ENCODE measurements around the gene SPSB2. TPM values are rescaled to one million over a fixed set of nuclear protein-coding genes. Genes with fewer than 3 reads are reported as not detected.

SPSB2 gene
- total and polyA plus RNA-seq, 2 donors (not counting 1 experiment from before 2014, with no cell fraction given), result 9.4 to 16.0 TPM

- no peaks in the 10 kb centered on the region for H3K79me2 ChIP-seq (ENCODE audit: control insufficient read depth, insufficient read depth, low read length)
- Mint-ChIP-seq H3K27me3 (no peaks in the 10 kb centered on the region), H3K9me3 (ENCODE audit: insufficient read depth) (no peaks in the 10 kb centered on the region), H3K4me3 (no peak overlapping the region), H3K27ac (no peak overlapping the region), H3K4me1 (peaks cover 21% of the 10 kb centered on the region)
- H3K27me3 ChIP-seq (replicated peaks in 1 of 4; ENCODE audit: control extremely low read depth in 1 of 4, control insufficient read depth in 3 of 4, insufficient read depth in 4 of 4, low read length in 3 of 4), result no peaks in the 10 kb centered on the region
- 96% methylated on average over 11 of the region's 16 CpGs for whole genome bisulfite sequencing (ENCODE audit: insufficient coverage)
- no peak overlapping the region for H3K4me2 ChIP-seq (replicated peaks; ENCODE audit: low read depth, low read length, poor library complexity, severe bottlenecking)
- no peak overlapping the region for H3K9ac ChIP-seq (ENCODE audit: low read length)
- H3K4me1 ChIP-seq (ENCODE audit: control insufficient read depth in 2 of 2, insufficient read depth in 2 of 2, low read length in 2 of 2), result peaks cover 11 to 14% of the 10 kb centered on the region in 2 donors
- DNase-seq, result no peak
- ATAC-seq (ENCODE audit: low read depth), result no peak
- no peak overlapping the region for H3K4me3 ChIP-seq (ENCODE audit: control extremely low read depth in 1 of 5, extremely low read depth in 1 of 5, insufficient read depth in 1 of 5, low read depth in 2 of 5, low read length in 4 of 5)
- POLR2A ChIA-PET, result no interaction called here
- TF ChIP-seq CTCF (IDR thresholded peaks at IDR 0.05) (no peak), EZH2 (IDR thresholded peaks at IDR 0.05; ENCODE audit: borderline replicate concordance, insufficient read depth, low read depth, low read length, poor library complexity, severe bottlenecking) (no peak)
- H3K9me3 ChIP-seq (ENCODE audit: control extremely low read depth in 1 of 3, control insufficient read depth in 2 of 3, insufficient read depth in 1 of 3, low read length in 2 of 3), result no peaks in the 10 kb centered on the region
- H4K20me1 ChIP-seq (ENCODE audit: control insufficient read depth, insufficient read depth, low read length, poor library complexity, severe bottlenecking), result peaks cover 9% of the 10 kb centered on the region
- H2AFZ ChIP-seq (ENCODE audit: insufficient read depth, low read depth, low read length, poor library complexity, severe bottlenecking), result no peak overlapping the region
- CTCF ChIA-PET, result interaction anchor here (0.6 to 1.5 kb wide), 2 partner anchors 9 to 163 kb away, joined by 3 to 4 read pairs; partner anchors contain the start of gene SPSB2
- H3K36me3 ChIP-seq (replicated peaks in 1 of 2; ENCODE audit: control extremely low read depth in 1 of 2, control insufficient read depth in 1 of 2, extremely low read depth in 1 of 2, insufficient read depth in 2 of 2, low read length in 1 of 2), result peaks cover 0 to 48% of the 10 kb centered on the region in 2 experiments
- intact Hi-C loops (cut with micrococcal nuclease), result no loop called here
- no peak overlapping the region for H3K27ac ChIP-seq (ENCODE audit: low read length in 2 of 2)
Observed at GRCh38 chr12:6863586-6864321, 9.3 kb downstream of the SPSB2 start.

GRCh38 chr12:6863033-6863432 lies 10.1 kb downstream of the SPSB2 start:
- Mint-ChIP-seq H3K27me3 (no peaks in the 10 kb centered on the region), H3K27ac (no peak overlapping the region), H3K4me3 (no peak overlapping the region), H3K9me3 (ENCODE audit: insufficient read depth) (no peaks in the 10 kb centered on the region), H3K4me1 (peaks cover 13% of the 10 kb centered on the region)
- ATAC-seq (ENCODE audit: low read depth), result no peak
- POLR2A ChIA-PET, result no interaction called here
- DNase-seq, result no peak
- WGBS (ENCODE audit: insufficient coverage), result 98% methylated on average over 11 of the region's 11 CpGs
- Histone ChIP-seq H4K20me1 (ENCODE audit: control insufficient read depth, insufficient read depth, low read length, poor library complexity, severe bottlenecking) (peaks cover 2% of the 10 kb centered on the region), H3K27ac (ENCODE audit: low read length in 2 of 2) (no peak overlapping the region), H3K9ac (ENCODE audit: low read length) (no peak overlapping the region), H3K4me1 (ENCODE audit: control insufficient read depth in 2 of 2, insufficient read depth in 2 of 2, low read length in 2 of 2) (peaks cover 4 to 7% of the 10 kb centered on the region in 2 donors), H3K9me3 (ENCODE audit: control extremely low read depth in 1 of 3, control insufficient read depth in 2 of 3, insufficient read depth in 1 of 3, low read length in 2 of 3) (no peaks in the 10 kb centered on the region), H3K79me2 (ENCODE audit: control insufficient read depth, insufficient read depth, low read length) (no peaks in the 10 kb centered on the region), H2AFZ (ENCODE audit: insufficient read depth, low read depth, low read length, poor library complexity, severe bottlenecking) (no peak overlapping the region), H3K36me3 (replicated peaks in 1 of 2; ENCODE audit: control extremely low read depth in 1 of 2, control insufficient read depth in 1 of 2, extremely low read depth in 1 of 2, insufficient read depth in 2 of 2, low read length in 1 of 2) (peaks cover 0 to 55% of the 10 kb centered on the region in 2 experiments), H3K4me3 (ENCODE audit: control extremely low read depth in 1 of 5, extremely low read depth in 1 of 5, insufficient read depth in 1 of 5, low read depth in 2 of 5, low read length in 4 of 5) (no peak overlapping the region), H3K27me3 (replicated peaks in 1 of 4; ENCODE audit: control extremely low read depth in 1 of 4, control insufficient read depth in 3 of 4, insufficient read depth in 4 of 4, low read length in 3 of 4) (no peaks in the 10 kb centered on the region), H3K4me2 (replicated peaks; ENCODE audit: low read depth, low read length, poor library complexity, severe bottlenecking) (no peak overlapping the region)
- CTCF ChIA-PET, result no interaction called here
- TF ChIP-seq CTCF (IDR thresholded peaks at IDR 0.05), result no peak
- TF ChIP-seq EZH2 (IDR thresholded peaks at IDR 0.05; ENCODE audit: borderline replicate concordance, insufficient read depth, low read depth, low read length, poor library complexity, severe bottlenecking), result no peak
- intact Hi-C loops (cut with micrococcal nuclease), result no loop called here

All from B cell (primary cell).